HTERT RPE-1 (cell line): ENCODE measurements around the gene TBX15.

Experiments used
- in situ Hi-C: fragments of 300-500 bp; cut with MboI; formaldehyde crosslinking; loops from 4 replicates; pipeline ENCODE4 v1.14.3; 2020; ENCODE audit warnings: low sequenced_read_pairs

Gene TBX15

DNA sequence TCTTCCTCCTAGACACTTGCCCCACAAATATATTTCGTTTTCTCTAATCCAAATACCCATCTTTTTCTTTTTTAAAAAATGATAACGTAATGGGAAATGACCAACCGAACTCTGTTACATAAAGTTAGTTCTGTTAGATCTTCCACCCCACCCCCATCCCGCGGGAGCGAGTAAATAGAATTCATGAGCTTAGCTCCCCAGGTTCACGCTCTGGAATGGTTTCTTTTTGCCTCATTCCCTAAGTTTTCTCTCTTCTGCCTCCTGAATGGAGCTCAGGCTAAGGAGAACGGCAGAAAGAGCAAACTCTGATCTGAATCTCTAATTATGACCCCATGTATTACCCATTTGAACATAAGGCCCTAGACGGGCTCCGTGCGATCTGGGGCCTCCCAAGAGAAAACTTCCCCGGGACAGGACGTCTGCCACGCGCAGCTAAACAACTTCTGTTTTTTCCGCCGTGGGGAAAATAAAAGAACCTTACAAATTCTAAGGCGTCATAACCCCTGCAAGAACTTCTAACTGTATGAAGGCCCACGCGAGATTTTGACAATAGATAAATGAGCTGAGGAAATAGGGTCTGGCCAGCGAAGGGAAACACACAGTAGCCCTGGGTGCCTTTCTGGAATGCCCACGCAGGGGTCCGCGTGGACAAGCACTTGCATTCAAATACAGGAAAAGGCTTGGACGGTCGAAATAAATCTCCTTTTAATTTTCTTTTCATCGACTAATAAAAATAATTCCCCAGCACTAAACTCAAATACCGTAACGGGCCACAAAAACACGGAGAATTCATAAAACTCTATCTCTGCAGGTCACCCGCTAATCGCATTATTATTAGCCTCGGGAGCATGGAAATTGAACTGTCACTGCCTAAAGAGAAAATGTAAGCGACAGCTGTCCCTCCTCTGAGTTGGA lies 2.2 kb downstream of the TBX15 start:
- in situ Hi-C loops = no loop called here

DNA sequence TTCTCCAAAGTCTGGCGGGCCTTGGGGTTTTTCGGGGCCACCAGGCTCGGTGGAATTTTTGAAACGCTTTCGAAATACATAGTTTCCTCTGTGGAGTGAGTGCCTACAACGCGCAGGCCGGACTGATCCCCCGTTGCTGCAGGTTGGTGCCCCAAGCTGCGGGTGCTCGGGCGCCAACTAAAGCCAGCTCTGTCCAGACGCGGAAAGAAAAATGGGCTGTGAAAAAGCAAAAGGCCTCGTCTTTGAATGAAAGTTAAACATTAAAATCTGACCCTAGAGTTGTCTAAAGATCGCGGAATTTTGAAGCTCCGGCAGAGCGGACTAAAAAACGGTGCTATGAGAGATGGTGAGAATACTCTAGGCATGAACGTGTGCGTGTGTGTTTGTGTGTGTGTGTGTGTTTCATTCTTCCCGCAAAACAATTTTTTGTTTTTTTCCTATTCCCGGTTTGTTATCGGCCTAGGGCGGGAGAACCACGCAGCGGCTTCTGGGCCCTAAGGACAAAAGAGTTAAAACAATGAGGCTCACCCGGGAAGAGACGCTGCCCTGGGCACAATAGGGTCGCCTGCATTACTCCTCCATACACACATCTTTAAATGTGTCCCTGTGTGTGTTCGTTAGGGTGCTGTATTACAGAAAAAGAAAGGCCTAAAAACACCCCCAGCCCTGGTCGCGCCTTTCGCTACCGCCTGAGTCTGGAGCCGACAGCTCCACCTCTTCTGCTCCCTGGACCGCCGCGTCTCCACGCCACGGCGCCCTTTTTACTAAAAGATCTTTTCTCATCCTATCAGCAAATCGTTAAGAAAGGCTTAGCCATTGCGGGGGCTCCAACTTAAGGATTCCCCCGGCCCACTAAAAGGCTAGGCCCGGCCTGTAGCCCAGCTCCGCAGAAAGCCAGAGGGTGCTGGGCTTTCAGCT lies 3.2 kb downstream of the TBX15 start:
- in situ Hi-C loops = no loop called here

DNA sequence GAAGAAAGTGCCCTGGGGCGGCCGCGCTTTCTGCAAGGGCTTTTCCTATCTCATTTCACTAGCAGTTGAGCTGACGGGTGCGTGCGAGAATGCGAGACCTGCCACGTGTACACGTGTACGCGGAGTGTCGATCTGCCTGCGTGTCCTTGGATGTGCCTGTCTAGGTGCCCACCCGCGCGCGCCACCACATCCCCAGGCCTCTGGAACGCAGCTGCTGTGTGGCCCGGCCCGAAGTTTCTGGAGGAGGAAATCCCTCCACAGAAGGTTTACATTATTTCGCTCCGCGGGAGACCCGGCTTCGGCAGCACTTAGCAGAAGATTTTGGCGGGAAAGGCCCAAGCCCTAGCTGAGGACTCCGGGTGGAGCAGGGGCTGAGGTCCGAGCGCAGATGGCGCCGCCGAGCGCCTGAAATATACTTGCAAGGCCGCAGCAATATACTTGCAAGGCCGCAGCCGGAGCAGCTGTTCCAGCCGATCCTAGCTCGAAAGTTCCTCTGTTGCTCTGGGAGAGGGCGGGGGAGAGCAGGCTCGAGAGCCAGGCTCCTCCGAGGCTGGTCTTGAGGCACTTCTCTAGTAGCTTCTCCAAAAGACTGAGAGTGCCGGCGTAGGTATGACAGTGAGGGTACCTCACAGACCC lies 3.9 kb downstream of the TBX15 start:
- in situ Hi-C loops = no loop called here

DNA sequence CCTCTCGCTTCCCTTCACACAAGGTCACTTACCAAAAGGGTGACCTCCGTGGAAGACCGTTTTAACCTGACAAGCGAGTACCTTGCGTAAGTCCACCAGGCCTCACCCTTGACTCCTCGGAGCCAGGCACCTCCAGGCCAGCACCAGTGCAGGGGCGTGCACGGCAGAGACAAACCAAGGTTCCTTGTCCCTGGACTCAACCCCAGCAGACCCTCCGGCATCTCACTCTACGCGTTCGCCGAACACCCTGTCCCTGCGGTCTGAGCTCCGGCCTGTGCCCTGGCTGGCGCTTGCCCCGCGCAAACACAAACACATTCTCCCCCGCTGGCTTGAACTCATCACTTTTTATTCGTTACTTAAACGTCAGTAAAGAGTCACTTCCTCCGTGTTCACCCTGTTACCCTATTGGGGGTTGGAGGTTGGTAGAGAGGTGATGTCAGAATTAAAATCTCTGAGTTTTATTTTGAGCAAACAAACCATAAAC lies 4.5 kb downstream of the TBX15 start:
- in situ Hi-C loops = no loop called here

DNA sequence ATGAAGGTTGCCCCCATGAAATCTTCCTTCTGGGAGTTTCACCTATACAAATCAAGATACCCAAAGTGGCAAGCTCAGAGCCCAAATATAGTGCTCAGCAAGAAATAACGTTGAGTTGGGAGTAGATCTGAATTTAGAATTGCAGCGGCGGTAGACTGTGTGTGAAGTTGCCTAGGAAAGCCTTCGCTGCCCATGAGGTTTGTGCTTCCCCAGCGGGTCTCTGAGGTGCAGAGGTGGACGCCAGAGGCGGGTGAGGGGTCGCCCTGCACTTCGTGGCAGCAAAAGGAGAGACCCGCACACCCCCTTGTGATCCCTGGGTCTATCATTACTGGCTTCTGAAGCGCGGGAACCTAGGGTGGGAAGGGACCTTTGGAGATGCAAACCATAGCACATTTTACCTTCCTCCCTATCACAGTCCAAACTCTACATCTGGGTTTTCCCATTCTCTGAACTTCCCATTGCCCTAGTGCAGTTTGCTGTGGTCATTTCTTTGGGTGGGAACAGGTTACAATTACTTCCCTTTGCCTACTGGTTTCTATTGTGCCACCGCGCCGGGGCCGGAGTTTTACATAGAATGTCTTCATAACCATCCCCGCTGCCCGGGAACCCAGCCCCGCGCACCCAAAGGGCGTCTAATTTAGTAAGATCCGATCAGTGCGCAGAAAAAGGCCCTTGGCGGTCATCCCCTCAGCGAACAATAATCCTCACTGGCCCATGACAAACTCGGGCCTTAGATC lies 5.2 kb downstream of the TBX15 start:
- in situ Hi-C loops = no loop called here

DNA sequence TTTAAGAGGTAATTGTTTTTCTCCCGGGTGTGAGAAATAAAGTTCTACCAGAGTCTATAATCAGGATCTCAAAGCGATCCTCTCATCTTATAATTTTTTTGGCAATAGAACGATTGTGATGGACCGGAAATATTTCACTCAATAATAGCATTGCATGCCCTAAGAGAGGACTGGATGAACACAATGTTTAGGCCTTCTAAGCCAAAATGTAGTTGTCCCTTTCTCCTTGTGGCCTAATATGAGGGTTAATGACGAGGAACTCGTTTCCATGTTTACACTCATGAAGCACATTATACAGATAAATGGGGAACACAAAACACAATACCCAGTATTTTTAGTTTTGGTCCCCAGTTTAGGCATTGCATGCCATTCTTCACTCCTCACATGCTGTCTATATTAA lies 5.9 kb downstream of the TBX15 start:
- in situ Hi-C loops = no loop called here

DNA sequence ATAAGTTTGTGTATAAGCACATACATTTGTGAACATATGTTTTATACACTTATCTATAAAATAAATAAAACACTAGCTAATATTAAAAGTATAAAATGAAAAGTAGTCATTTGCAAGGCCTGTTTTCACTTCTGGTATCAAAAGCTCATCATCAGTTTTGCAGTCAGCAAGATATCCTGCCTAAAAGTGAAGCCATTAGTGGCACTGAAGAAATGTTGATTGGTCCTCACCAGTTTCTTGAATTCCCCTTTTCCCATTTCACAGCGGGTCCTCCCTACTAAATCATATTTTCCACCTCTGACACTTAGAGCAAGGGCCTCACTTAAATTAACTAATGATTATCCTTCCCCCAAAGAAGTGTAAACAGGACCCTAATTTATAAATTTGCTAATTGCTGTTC lies 6.7 kb downstream of the TBX15 start:
- in situ Hi-C loops = no loop called here

DNA sequence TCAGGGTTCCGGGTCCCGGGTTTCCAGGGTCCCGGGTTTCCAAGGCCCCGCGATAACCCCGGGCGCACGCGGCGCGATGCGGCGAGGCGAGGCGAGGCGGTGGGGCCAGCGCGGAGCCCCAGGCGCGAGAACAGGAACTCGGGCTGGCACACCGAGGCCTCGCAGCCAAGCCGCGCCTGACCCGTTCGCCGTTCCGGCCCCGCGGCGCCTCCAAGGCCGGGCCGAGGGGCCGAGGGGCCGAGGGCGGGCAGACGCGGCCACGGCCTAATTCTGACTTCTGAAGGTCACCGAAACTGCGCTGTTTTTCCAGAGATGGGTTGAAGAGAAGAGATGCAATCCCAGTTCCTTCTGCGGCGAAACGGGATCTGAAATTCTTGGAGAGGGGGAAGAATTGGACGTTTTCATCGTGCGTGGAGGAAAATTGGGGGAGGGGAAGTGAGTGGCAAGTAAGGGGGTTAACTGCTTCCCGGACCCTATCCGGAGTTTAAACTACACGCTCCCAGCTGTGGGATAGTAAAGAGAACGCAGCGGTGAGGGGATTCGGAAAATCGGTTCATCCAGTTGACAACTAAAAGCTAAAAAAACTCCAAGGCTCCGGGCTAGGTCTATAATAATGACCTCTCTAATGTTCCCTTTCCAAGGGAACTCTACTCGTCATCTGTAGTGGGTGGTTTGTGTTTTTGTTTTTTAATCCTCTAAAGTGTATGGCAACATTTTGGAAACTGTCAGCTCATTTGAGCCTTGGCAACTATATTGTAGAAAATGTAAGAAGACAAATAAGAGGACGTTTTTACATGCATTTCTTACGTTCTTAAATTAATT lies 8.2 kb downstream of the TBX15 start:
- in situ Hi-C loops = no loop called here

DNA sequence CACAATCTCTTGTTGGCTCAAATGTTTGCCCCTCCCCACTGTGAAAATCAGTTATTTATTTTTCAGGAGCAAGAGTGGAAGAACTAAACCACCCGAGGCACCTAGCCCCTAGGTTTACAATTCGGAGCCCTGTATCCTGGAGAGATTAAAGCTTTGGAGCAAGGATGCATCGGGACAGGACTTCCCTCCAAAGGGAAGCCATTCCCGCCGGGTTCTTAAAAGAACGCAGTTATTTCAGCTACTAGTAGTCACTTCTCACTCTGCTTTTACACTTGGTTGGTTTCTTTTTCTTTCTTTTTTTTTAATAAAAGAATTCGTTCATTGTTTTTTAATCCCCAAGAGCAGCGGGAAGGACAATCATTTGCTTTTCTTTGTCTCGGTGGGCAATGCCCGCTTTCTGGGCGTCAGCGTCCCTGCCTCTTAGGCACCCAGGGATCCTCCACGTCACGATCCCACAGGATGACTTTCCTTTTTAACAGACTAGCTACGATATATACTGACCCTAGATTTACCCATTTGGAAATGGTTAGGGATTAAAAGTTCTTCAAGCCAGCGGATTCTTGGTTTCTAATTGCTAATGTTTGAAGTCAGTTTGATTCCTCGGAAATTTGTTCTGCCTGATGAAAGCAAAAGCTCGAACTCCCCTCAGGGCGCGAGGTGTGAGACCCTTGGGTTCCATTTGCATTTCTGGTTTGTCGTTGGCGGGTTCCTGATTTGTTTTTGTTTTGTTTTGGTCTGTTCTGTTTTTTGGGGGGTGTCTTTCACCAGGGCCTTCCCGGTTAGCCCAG lies 9.0 kb downstream of the TBX15 start:
- in situ Hi-C loops = no loop called here

DNA sequence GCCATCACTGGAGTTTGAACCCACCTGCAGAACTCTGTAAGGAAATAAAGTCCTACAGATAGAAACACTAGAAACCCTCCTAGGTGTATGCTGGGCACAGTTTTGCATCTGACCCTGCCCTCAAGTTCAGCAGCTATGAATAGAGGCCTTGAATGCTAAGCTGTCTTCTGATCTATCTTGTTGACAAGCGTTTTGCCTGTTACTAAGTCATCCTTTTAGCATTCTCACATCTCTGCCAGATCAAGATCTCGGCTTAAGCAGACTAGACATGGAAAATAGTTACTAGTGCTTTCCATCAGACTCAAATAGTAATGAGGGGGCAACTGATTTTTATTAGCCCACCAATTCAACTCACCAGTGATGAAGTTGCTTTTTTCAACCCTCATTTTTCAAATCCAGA lies 10.5 kb downstream of the TBX15 start:
- in situ Hi-C loops = no loop called here

DNA sequence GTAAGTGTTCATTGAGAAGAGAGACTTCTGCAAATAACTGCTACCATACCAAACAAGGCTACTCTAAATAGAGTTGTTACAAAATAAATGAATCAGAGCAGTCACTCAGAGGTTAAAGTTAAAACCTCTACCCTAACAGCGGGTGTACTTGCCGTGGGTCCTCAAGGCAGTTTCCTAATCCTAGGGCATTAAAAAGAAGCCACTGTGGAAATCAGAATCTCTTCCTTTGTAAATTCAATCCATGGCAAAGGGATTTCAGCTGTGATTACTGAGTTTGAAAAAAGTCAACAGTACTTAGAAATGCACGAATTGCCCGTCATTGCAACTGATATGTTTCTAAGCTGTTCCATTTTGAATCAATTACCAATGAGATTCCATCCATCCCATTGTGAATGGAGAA lies 13.5 kb downstream of the TBX15 start:
- in situ Hi-C loops = no loop called here

DNA sequence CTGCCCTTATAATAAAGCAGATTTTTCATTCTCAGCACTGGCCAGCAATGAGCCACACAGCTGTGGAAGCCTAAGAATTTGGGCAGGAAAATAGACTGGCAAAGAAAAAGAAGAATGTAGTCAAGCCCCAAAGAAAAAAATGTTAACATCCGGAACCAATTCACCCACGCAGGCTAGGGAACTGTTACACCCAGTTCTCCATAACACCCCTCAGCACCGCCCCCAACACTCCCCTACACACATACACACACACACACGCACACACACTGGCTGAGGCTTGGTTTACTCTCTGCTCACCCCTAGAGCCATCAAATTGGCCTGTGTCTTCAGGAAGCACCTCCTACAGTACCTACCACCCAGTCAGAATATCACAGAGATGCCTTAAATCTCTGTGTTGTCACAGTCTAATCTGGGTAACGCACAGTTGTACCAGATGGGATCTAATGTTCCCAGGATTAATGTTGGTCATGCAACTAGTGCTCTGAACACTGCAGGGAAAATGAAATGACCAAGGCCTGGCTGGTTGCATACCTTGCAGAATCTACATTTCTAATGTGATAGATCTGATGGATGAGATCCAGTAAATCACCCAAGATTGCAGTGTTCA lies 14.5 kb downstream of the TBX15 start:
- in situ Hi-C loops = no loop called here

DNA sequence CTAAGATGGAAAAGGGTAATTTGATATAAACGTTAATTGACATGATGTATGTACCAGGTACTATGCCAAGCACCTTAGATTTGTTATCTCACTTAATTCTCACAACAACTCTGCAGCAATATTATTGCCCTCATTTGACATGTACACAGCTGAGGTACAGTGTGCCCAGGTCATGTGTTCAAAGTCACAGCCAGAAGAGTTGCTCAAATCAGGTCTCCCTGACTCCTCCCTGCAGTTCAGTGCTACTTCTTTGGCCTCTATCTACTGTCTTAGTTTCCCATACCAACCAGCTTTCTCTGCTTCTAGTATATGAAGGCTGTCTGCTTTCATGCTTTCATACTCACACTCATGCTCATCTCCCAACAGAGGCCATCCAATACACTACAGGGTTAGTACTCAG lies 15.1 kb downstream of the TBX15 start:
- in situ Hi-C loops = no loop called here

DNA sequence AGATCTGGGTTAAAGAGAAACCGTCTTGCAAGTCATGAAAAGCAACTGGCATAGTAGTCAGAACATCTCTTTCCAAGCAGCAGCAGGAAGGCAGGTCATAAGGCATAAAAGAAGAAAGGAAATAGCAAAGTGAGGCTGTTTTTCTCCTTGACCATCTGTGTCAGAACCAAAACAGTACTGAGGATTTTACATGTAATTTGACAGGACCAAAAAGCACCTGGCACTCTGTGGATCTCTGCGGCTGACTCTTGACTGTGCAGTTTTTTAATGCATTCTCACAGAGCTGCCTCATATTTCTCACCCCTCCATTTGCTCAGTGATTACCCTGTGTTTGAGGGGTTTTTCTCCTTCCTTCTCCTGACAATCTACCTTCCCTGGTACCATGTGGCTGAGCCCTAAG lies 17.7 kb downstream of the TBX15 start:
- in situ Hi-C loops = no loop called here

DNA sequence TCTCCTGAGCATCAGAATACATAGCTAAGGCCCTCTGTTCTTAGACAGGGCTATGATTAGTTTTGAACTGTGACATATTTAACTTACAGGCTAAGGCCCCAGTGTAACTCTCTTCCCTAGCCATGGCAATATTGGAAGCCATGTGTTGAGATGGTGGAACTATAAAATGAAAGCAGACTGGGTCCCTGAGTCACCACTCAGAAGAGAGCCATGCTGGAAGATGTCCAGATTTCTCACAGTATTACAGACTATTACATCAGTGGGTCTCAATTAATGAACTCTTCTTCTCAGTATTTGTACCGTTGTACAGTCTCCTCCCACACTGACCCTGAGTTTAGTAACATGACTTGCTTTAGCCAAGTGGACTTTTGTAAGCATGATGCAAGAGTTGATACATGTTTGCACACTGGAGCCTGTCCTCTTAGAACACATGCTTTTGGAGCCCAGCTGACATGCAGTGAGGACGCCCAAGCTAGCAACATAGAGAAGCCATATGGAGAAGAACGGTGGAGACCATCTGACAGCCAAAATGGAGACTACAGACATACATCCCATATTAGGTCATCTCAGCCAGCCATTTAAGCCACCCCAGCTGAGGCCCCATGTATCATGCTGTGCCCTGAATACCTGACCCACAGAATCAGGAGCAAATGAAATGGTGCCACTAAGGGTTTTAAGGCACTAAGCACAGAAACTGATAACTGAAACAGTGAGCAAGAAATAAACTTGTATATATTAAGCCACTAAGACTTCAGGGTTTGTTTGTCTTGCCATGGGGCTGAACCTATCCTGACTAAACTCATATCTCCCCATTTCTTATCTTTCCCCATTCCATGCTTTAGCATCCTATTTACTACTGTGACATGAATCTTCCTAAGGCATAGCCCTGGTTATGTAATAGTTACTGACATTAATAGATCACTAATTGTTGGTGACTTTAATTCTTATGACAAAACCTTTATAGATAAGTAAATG lies 24.4 kb downstream of the TBX15 start:
- in situ Hi-C loops = no loop called here

DNA sequence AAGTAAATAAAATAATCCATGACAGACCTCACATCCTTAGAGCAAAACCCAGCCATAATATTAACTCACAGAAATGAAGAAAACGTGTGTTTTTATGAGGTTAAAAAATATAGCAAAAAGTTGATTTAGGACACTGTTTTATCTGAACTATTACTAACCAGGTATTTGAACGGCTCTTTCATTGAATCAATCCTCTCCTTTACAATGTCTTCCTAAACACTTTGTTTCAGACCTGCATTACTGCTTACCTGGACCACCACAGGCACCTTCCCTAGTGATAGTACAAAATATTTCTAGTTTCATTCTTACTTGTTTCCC lies 25.0 kb downstream of the TBX15 start:
- in situ Hi-C loops = no loop called here

DNA sequence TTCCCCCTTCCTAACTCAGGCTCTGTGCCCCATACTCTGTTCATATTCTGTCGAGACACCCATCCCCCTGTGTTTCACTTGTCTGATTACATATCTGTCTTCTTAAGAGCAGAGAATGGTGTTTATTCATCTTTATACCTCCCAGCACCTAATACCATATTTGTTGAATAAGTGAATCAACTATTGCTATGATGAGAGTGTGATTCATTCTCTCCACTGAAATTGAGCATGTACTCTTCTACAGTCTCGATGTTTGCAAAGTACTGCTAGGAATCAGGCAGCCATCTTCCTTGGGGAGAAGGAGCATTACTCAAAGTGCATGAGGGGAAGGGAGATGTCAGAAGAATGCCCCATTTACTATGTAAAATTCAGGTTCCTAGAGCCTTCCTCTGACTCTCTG lies 27.0 kb downstream of the TBX15 start:
- in situ Hi-C loops = no loop called here
